Left renal pelvis (tissue), 4 donors: ENCODE results near the gene ARHGEF39. TPM values are rescaled to one million over a fixed set of nuclear protein-coding genes. Genes with fewer than 3 reads are reported as not detected.
A peak's percentile ranks its signal among the peaks of the same experiment; 100 is the strongest.

ENCODE experiments used
- DNase-seq, 4 donors: peaks; one replicate each; pipeline ENCODE4 v3.0.0-alpha.2; 2013; ENCODE audit warnings: low read depth in 4 of 4, low spot score in 3 of 4
- polyA plus RNA-seq, 4 donors: library from polyadenylated mRNA; unstranded; fragments of 120-200 nt; gene quantifications; one replicate each; pipeline ENCODE4 v1.2.1, GENCODE V29; 2013; ENCODE audit not compliant: insufficient read length in 4 of 4

ARHGEF39 gene
- polyA plus RNA-seq, 4 donors, result 9.0 to 11.5 (median 9.8) TPM

- DNase-seq, result no peak
Measured at GRCh38 chr9:35679091-35679490, 14.1 kb upstream of the ARHGEF39 start.

- DNase-seq, result peak in 1 of 4 donors; percentile 64
Measured at GRCh38 chr9:35675732-35676392, 10.9 kb upstream of the ARHGEF39 start.

- DNase-seq, result no peak
Measured at GRCh38 chr9:35675204-35675603, 10.2 kb upstream of the ARHGEF39 start.

GRCh38 chr9:35674025-35674361 is 9.0 kb upstream of the ARHGEF39 start:
- no peak for DNase-seq

- DNase-seq, result no peak
Measured at GRCh38 chr9:35673132-35674024, 8.4 kb upstream of the ARHGEF39 start, which contains the start of gene CA9. CA9 (plus strand) TSS chr9:35673928; CDS start chr9:35673960, 32 bp downstream.

- no peak for DNase-seq
Measured at GRCh38 chr9:35669331-35670145, 4.5 kb upstream of the ARHGEF39 start.

GRCh38 chr9:35667939-35668338 is 2.9 kb upstream of the ARHGEF39 start:
- no peak for DNase-seq

GRCh38 chr9:35666549-35666948 is 1.6 kb upstream of the ARHGEF39 start:
- DNase-seq, result no peak

GRCh38 chr9:35666045-35666444 is 1.1 kb upstream of the ARHGEF39 start:
- no peak for DNase-seq

- no peak for DNase-seq
Measured at GRCh38 chr9:35665471-35665818, 450 bp upstream of the ARHGEF39 start.

GRCh38 chr9:35662437-35662836 is 2.6 kb downstream of the ARHGEF39 start:
- DNase-seq, result no peak

GRCh38 chr9:35661756-35662350 is 3.1 kb downstream of the ARHGEF39 start:
- DNase-seq, result no peak

- DNase-seq, result no peak
Measured at GRCh38 chr9:35660966-35661415, 4.0 kb downstream of the ARHGEF39 start.

GRCh38 chr9:35659340-35659739 is 5.7 kb downstream of the ARHGEF39 start:
- DNase-seq, result no peak

GRCh38 chr9:35658968-35659220 is 6.1 kb downstream of the ARHGEF39 start:
- DNase-seq, result no peak

GRCh38 chr9:35658137-35658967 is 6.6 kb downstream of the ARHGEF39 start, which contains the start of gene CCDC107:
CCDC107 (plus strand) TSS chr9:35658292; CDS start chr9:35658380, 88 bp downstream.
- DNase-seq, result peak; percentile 79 to 82 (median 81)

- DNase-seq, result peak; percentile 94 to 97 (median 96)
Measured at GRCh38 chr9:35657546-35658136, 7.4 kb downstream of the ARHGEF39 start, which contains the start of gene RMRP. RMRP (minus strand) TSS chr9:35658019.

- no peak for DNase-seq
Measured at GRCh38 chr9:35656831-35657545, 8.0 kb downstream of the ARHGEF39 start.

GRCh38 chr9:35656348-35656747 is 8.6 kb downstream of the ARHGEF39 start:
- no peak for DNase-seq
